ENCODE measurements around the gene HHATL. TPM values are rescaled to one million over a fixed set of nuclear protein-coding genes. Genes with fewer than 3 reads are reported as not detected.

Gene HHATL
- total and polyA plus RNA-seq, 8 donors = 0.29 to 1.3 (median 1.0) TPM; not detected in 1

- H3K4me3 ChIP-seq = no peak overlapping the region
- no peaks in the 10 kb centered on the region for H3K9me3 ChIP-seq
- H3K27ac ChIP-seq = no peak overlapping the region
- TF ChIP-seq, protein P1, sequence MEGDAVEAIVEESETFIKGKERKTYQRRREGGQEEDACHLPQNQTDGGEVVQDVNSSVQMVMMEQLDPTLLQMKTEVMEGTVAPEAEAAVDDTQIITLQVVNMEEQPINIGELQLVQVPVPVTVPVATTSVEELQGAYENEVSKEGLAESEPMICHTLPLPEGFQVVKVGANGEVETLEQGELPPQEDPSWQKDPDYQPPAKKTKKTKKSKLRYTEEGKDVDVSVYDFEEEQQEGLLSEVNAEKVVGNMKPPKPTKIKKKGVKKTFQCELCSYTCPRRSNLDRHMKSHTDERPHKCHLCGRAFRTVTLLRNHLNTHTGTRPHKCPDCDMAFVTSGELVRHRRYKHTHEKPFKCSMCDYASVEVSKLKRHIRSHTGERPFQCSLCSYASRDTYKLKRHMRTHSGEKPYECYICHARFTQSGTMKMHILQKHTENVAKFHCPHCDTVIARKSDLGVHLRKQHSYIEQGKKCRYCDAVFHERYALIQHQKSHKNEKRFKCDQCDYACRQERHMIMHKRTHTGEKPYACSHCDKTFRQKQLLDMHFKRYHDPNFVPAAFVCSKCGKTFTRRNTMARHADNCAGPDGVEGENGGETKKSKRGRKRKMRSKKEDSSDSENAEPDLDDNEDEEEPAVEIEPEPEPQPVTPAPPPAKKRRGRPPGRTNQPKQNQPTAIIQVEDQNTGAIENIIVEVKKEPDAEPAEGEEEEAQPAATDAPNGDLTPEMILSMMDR (IDR thresholded peaks at IDR 0.05) = no peak
- no peak for ATAC-seq
- intact Hi-C loops (cut with DNase I) = loop anchor here in 1 of 2 donors (10.0 kb wide), 1 partner anchor 184 kb away; no protein-coding TSS in a partner anchor
- H3K4me1 ChIP-seq = peaks cover 0 to 17% of the 10 kb centered on the region in 2 donors
- H3K36me3 ChIP-seq = no peaks in the 10 kb centered on the region
- no peaks in the 10 kb centered on the region for H3K27me3 ChIP-seq
- DNase-seq = peak in 1 of 4 donors; percentile 6
Measured at GRCh38 chr3:42749025-42749752, 46.6 kb upstream of the HHATL start.

DNA sequence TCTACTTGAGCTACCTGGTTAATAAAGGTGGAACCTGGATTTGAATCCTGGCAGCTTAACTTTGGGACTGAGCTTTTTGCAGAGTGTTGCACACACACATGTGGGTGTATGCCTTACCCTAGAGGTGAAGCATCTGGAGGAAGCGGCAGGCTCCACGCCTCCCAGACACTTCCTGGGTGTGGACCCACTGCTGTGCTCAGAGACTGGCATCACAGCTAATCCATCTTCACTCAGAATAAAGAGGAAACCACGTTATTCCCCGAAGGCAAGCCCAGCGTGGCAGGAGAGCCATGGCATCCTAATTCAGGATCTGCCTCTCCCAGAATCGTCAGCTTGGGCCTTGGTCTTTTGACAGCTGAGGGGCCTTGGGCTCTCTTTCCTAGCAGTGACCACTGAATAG, 45.0 kb upstream of the HHATL start:
- TF ChIP-seq, protein P1 (IDR thresholded peaks at IDR 0.05) = no peak

GRCh38 chr3:42746455-42747450, 44.2 kb upstream of the HHATL start:
- intact Hi-C loops (cut with DNase I) = loop anchor here in 1 of 2 donors (10.0 kb wide), 1 partner anchor 182 kb away; no protein-coding TSS in a partner anchor
- no peaks in the 10 kb centered on the region for H3K36me3 ChIP-seq

More for the DNA sequence above, 45.0 kb upstream of the HHATL start:
- Histone ChIP-seq H3K4me1 (peaks cover 0 to 18% of the 10 kb centered on the region in 2 donors), H3K4me3 (no peak overlapping the region), H3K27ac (no peak overlapping the region), H3K9me3 (no peaks in the 10 kb centered on the region), H3K36me3 (no peaks in the 10 kb centered on the region), H3K27me3 (no peaks in the 10 kb centered on the region)
- DNase-seq (peak in 1 of 4 donors; percentile 36), ATAC-seq (no peak)
- intact Hi-C loops (cut with DNase I) = loop anchor here in 1 of 2 donors (10.0 kb wide), 1 partner anchor 183 kb away; no protein-coding TSS in a partner anchor

GRCh38 chr3:42745776-42746454, 43.3 kb upstream of the HHATL start:
- DNase-seq = peak in 1 of 4 donors; percentile 10
- peak overlapping the region in 1 of 2 donors; percentile 7 for H3K27ac ChIP-seq
- no peaks in the 10 kb centered on the region for H3K36me3 ChIP-seq
- H3K4me1 ChIP-seq = peaks cover 0 to 18% of the 10 kb centered on the region in 2 donors
- H3K9me3 ChIP-seq = no peaks in the 10 kb centered on the region
- intact Hi-C loops (cut with DNase I) = loop anchor here in 1 of 2 donors (10.0 kb wide), 1 partner anchor 181 kb away; no protein-coding TSS in a partner anchor
- no peak overlapping the region for H3K4me3 ChIP-seq
- H3K27me3 ChIP-seq = no peaks in the 10 kb centered on the region
- TF ChIP-seq, protein P1 (IDR thresholded peaks at IDR 0.05) = no peak
- ATAC-seq = peak; percentile 11

More at GRCh38 chr3:42746455-42747450, 44.2 kb upstream of the HHATL start:
- no peaks in the 10 kb centered on the region for H3K27me3 ChIP-seq
- H3K4me3 ChIP-seq = no peak overlapping the region
- ATAC-seq (peak; percentile 74), DNase-seq (peak in 3 of 4 donors; percentile 33 to 90 (median 81))
- H3K4me1 ChIP-seq = peaks cover 0 to 18% of the 10 kb centered on the region in 2 donors
- peak overlapping the region in 1 of 2 donors; percentile 7 for H3K27ac ChIP-seq
- no peaks in the 10 kb centered on the region for H3K9me3 ChIP-seq
- TF ChIP-seq, protein P1 (IDR thresholded peaks at IDR 0.05) = no peak
